GM15510 (cell line): ENCODE data around the gene EIF4G2.

Experiments used
- POLR2A ChIP-seq: IDR thresholded peaks from 3 replicates; pipeline ENCODE4 v1.6.1; 2011; ENCODE audit warnings: borderline replicate concordance; ENCODE audit not compliant: insufficient read length; ENCODE audit errors: extremely low read depth

The EIF4G2 gene

DNA sequence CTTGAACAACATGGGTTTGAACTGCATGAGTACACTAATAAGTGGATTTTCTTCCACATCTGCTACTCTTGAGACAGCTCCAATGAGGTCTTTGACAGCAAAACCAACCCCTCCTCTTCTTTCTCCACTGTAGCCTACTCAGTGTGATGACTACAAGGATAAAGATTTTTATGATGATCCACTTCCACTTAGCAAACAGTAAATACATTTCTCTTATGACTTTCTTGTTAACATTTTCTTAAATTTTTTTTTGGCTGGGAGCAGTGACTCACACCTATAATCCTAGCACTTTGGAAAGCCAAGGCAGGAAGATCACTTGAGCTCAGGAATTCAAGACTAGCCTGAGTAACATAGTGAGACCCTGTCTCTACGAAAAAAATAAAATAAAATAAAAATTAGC lies 9.9 kb upstream of the EIF4G2 start:
- no peak for TF ChIP-seq POLR2A

DNA sequence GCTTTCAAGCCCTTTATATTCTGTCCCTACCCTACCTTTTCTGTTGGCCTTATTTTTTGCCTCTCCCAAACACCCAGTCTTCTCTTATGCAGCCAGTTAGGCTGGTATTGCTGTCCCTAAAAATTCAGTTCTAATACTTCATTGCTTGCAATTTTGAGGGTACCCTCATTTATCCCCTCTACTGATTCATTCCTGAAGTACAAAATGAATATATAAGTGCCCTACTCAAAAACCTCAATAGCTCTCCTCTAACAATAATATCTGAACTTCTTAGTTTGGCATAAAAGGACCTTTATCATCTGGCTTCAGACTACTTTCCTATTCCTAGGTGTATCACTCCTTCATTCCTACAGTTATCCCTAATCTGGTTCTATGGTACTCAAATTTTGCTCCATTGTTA lies 5.2 kb upstream of the EIF4G2 start:
- TF ChIP-seq POLR2A = no peak

DNA sequence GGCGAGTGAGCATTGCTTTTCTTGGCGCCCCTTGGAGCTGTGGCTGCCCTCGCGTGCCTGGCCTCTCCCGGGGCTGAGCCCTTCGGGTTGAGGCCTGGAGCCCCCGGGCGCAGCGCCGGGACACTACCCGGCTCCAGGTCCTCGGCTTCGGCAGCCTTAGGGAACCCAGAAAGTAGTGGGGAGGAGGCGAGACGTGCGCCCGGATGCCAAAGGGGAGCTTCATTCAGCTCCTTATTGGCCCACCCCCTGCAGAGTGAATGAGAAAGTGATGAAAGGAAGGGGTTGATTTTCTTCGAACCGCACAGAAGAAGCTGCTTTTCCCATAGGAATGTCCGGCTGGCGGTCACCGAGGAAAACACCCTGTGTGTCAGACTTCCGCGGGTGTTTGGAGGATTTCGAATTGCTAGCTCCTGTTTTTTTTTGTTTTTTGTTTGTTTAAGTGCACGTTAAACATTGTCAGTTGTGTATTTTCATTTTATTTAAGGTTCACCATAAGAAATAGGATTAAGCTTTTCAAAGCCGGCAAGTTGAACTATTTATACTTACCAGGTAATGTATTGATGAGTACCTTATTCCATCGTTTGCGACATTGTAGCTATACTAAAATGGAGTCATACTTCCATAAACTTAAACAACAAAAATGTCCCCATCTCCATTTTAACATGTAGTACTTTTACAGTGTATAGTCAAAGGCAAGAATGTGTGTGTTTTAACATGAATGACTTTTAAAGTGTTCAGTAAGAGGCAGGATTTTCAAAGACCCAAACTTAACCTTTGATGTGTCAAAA lies 841 bp upstream of the EIF4G2 start:
- no peak for TF ChIP-seq POLR2A

DNA sequence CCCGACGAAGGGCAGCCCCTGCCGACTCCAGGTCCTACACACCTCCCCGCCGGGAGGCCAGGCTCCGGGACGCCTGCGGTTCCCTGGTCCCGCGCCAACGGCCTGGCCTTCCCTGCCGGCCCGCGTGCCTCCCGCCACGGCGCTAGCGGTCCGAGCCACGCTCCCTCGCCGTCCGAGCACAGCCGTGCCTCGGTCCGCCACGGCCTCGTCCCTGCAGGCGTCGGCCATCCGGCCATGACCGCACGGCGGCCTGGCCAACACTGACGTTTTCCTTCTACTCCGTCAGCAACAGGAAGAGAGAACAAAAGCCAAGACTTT lies 532 bp downstream of the EIF4G2 start:
- no peak for TF ChIP-seq POLR2A

DNA sequence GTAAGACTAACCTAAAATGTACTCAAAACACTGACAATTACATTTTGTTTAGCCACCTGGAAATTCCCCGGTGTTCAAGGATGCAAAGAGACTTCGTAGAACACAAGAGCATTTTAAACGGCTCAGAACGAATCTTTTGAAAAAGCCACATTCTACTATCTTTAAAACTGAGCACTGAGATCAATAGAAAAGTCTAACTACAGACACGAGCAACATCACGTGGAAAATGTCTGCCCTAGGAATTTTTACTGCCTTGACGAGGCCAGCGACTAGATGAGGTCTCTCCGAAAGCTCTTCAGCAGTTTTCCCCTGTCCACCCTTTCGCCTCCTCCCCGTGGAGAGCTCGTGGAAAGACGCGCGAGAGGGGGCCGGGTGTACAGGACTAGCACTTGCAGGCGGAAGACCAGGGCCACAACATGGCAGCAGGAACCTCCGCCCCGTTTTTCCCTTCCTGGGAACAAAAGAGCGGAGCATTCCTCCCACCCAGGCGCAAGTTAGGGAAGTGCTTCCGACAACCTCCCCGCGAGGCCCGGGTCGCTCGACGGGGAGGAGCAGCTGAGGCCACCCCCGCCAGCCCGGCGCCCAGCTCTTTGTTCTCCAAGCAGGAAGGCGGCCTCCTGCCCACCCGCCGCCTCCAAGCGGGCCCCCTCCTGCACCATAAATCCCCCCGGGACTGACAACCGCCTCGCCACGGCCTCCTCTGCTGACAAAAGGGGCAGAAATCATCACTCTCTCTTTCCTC lies 1.1 kb downstream of the EIF4G2 start:
- TF ChIP-seq POLR2A = peak; percentile 5

DNA sequence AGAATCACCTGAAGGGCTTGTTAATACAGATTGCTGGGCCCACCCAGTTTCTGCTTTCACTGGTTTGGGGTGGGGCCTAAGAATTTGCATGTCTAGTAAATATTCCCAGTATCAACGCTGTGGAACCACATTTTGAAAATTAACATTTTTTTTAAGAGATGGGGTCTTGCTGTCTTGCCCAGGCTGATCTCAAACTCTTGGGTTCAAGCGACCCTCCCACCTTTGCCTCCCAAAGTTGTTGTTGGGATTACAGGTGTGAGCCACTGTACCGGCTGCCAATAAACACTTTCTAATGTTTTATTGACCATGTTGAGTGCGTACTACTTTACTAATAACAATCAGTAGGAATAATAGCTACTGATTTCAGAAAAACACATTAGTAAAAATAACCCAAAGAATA lies 2.5 kb downstream of the EIF4G2 start:
- no peak for TF ChIP-seq POLR2A

DNA sequence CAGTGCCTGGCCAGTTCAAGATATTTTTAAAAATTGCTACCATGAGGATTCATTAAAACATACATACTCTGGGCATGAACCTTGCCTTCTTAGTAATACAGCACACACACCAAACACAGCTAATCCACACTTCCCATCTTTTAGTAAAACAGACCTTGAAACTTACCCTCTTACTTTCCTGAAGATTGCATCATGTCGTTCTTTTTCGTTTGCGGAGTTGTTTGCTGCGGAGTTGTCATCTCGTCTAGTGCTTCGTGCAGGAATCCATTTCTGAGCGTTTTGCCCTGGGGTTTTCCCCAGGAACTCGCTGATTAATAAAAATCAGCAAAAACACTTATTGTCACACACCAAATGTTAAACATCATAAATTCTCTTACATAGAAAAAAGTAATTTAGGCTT lies 3.0 kb downstream of the EIF4G2 start:
- TF ChIP-seq POLR2A = no peak

DNA sequence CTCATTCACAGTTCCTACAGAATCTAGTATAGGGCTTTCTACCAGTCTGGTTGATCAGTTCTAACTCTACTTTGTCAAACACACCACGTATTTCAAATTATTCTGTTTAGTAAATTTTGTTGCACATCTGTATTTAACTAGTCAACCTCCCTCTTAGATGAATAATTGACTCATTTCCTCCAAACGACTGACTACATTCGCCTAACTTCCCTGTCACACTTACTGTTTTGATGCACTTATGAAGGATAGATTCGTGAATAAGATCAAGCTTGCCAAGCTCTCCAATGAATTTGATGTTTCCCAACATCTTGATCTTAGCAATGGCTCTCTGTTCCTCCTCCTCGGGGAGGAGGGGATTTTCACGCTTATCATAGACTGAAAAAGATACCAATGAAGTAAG lies 5.0 kb downstream of the EIF4G2 start:
- TF ChIP-seq POLR2A = no peak

DNA sequence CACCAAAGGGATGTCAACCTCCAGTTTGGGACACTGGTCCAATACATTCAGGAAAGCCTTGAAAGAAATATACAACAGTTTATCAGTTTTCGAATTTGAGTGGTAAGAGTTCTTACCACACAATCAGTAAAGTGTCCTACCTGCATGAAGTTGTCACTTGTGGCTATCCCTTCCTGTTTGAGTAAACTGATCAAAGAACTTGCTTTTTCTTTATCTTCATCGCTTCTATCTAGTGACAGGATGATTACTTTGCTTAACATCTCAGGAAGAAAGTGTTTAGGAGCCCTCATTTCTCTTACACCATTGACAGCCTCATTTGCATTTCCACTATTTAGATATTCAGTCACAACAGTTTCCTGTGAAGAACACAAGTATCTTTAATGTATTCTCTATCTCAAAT lies 8.4 kb downstream of the EIF4G2 start:
- no peak for TF ChIP-seq POLR2A

DNA sequence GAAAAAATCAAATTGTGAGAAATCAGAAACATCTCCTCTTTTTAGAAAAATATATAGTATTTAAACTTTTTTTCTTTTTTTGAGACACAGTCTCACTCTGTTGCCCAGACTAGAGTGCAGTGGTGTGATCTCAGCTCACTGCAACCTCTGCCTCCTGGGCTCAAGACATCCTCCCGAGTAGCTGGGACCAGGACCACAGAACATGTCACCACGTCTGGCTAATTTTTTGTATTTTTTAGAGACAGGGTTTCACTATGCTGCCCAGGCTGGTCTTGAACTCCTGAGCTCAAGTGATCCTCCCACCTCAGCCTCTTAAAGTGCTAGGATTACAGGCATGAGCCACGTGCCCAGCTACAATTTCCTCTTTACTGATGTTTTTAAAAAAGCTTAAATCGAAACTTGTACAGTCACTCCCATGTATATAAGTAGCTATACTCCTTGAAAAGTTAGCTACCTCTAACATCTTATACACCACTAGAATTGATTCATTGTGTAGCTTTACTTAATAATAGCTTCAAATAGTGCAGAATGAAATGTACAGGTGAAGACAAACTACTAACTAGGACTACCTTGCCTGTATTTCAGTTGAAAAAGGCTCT lies 10.3 kb downstream of the EIF4G2 start:
- no peak for TF ChIP-seq POLR2A

DNA sequence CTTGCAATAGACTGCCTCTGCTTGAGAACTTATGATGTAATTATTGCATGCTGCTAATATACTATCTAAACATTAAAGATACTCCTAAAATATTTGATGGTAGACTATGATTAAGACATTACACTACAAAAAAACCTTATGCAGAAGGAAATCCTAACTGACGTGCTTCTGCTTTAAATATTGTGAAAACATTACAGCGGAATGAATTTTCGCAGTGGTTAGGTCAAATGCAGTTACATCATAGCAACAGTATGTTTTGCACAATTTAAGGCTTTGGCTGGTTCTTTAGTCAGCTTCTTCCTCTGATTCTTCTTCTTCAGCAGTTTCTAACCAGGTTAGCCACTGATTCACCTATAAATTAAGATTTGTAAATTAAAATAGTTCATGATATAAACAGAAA lies 11.2 kb downstream of the EIF4G2 start:
- no peak for TF ChIP-seq POLR2A

DNA sequence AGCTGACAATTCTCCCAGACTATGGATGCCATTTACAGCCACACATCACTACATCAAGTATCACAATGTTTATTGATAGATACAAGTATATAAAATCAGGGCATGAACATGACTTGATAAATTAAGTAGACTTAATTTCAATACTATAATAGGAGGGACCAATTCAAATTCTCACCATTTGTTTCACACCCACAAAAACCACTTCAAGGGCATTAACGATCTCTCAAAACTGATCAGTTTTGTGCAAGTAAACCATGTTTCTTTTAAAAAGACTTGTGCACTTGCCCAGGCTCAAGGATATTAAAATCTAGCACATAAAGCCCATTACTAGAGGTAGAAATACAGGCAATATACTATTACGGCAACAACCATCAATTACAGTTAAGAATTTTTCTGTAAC lies 11.7 kb downstream of the EIF4G2 start:
- TF ChIP-seq POLR2A = no peak

DNA sequence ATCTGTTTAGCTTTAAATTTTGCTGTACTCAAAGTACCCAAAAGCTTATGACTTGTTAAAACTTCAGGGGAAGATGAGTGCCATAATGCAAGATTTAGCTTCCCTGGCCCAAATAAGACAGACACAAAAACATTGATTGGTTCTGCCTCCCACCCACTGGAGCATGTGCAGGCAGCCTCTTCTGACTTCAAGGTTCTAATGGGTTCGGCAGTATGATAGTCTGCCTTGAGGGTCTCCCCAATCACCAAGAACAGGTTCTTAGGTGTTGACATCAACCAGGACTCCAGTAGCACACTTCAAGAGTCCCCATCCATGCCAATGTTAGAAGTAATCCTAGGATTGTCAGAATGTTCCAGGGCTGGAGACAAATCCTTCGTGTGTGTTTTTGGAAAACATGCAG lies 12.5 kb downstream of the EIF4G2 start:
- no peak for TF ChIP-seq POLR2A

DNA sequence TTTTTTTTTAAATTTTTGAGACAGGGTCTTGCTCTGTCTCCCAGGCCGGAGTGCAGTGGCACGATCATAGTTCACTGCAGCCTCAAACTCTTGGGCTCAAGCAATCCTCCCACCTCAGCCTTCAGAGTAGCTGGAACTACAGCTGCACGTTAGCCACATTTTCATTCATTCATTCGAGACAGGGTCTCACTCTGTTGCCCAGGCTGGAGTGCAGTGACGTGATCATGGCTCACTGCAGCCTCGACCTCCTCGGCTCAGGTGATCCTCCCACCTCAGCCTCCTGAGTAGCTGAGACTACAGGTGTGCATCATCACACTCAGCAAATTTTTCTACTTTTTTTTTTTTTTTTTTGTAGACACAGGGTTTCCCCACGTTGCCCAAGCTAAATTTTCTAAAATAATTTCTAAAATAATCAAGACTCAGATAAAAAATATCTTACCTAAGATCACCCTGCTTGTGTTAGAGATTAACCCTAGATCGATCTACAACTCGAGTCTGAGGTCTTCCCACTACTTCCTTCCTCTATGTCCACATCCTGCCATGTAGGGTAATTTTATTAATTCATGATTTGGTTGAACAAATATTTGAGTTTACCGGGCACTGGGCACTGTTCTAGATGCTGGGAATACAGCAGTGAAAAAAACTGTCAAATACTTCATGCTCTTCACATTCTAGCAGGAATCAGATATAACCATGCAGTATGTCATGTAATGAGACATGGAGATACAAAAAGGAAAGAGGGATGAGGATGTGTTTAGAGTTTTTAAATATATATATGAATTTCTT lies 15.1 kb downstream of the EIF4G2 start:
- no peak for TF ChIP-seq POLR2A
